GM10248 (cell line): ENCODE measurements around the gene TCF23.

Experiments used
- CTCF ChIA-PET: fragments of 300-600 bp; sonication (Branson Sonifier 250); formaldehyde crosslinking; extraction: SDS; loops from one replicate; lab custom pipeline; 2021; ENCODE audit warnings: antibody characterized with exemption; lab: Yijun Ruan, JAX
- POLR2A ChIA-PET: fragments of 350-650 bp; sonication (Branson Sonifier 250); formaldehyde crosslinking; extraction: SDS; loops from one replicate; lab custom pipeline; 2020; ENCODE audit warnings: antibody characterized with exemption; lab: Yijun Ruan, JAX
- DNase-seq: peaks from one replicate; pipeline ENCODE4 v3.0.0; 2012; ENCODE audit errors: extremely low spot score
- CTCF ChIP-seq: IDR thresholded peaks from 2 replicates; pipeline ENCODE4 v1.5.1; 2012; ENCODE audit warnings: mild to moderate bottlenecking, low read depth; ENCODE audit errors: extremely low read depth, missing control alignments, control extremely low read depth

TCF23 gene

GRCh38 chr2:27162151-27163121, 13.6 kb downstream of the TCF23 start:
- ChIA-PET POLR2A (no interaction called here), CTCF (interaction anchor here (0.6 to 1.5 kb wide), 2 partner anchors 13 kb away, joined by 3 read pairs; no protein-coding TSS in a partner anchor)
- no peak for TF ChIP-seq CTCF
- DNase-seq, result no peak

GRCh38 chr2:27164960-27165763, 16.4 kb downstream of the TCF23 start:
- CTCF ChIA-PET, result interaction anchor here (1.1 kb wide), 1 partner anchor 27 kb away, joined by 3 read pairs; no protein-coding TSS in a partner anchor
- TF ChIP-seq CTCF, result no peak
- no peak for DNase-seq
- POLR2A ChIA-PET, result interaction anchor here (0.6 kb wide), 1 partner anchor 68 kb away, joined by 3 read pairs; no protein-coding TSS in a partner anchor

DNA sequence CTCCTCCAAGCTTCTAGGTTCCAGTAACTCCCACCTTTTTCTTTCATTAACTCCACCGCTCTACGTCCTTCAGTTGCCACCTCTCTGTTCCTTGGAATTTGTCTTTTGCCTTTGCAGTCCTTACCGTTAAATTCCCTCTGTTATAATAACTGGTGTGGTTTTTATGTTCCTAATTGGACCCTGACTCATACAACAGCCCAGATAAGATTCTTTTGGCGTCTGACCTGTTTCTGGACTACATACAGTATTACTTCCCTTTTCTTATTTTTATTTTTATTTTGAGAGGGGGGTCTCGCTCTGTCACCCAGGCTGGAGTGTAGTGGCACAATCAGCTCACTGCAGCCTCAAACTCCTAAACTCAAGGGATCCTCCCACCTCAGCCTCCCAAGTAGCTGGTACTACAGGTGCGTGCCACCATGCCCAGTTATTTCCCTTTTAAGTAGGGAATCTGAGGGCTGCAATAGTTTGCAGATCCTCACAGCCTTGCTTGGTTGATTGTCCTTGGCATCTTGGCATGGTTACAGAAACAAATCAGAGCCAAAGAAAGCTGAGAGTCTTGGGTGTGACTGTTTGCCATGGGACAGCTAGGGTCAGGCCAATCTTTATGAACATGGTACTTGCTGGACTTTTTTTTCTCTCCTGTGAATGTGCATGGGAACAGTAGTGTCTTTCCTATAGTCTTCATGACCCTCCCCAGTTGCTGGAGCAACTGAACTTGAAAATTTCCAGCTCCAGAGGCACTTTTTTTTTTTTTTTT, 22.0 kb downstream of the TCF23 start:
- no peak for TF ChIP-seq CTCF
- ChIA-PET POLR2A (no interaction called here), CTCF (interaction anchor here (0.9 to 2.6 kb wide), 17 partner anchors 11 to 209 kb away, joined by 3 to 30 read pairs (median 4); partner anchors contain the start of genes PREB and TCF23)
- DNase-seq, result no peak

DNA sequence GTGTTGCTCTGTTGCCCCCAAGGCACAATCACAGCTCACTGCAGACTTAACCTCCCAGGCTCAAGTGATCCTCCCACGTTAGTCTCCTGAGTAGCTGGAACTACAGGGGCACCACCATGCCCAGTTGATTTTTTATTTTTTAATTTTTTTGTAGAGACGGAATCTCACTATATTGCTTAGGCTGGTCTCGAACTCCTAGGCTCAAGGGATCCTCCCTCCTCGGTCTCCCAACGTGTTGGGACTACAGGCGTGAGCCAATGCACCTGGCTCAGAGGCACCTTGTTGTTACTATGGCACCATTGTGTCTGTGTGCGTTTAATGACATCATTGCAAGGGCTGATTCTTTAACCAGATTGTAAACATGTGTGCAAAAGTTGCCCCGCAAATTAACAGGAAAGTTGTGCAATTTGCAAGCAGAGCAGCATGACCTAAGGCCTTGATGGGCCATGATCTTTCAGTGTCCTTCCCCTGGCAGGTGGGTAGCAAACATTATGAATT, 22.6 kb downstream of the TCF23 start:
- TF ChIP-seq CTCF, result no peak
- CTCF ChIA-PET, result interaction anchor here (0.9 to 2.6 kb wide), 9 partner anchors 11 to 209 kb away, joined by 3 to 30 read pairs (median 7); partner anchors contain the start of genes PREB and TCF23

GRCh38 chr2:27174638-27175037, 25.8 kb downstream of the TCF23 start:
- no peak for DNase-seq
- ChIA-PET CTCF (interaction anchor here (1.0 to 2.6 kb wide), 7 partner anchors 9 to 213 kb away, joined by 3 to 14 read pairs (median 4); no protein-coding TSS in a partner anchor), POLR2A (interaction anchor here (0.7 kb wide), 2 partner anchors 17 to 179 kb away, joined by 3 read pairs; no protein-coding TSS in a partner anchor)
- TF ChIP-seq CTCF, result no peak

More for the DNA sequence above, 22.6 kb downstream of the TCF23 start:
- POLR2A ChIA-PET, result no interaction called here
- DNase-seq, result no peak
